RWPE2 (cell line): ENCODE measurements around the gene KIDINS220.

Experiments used
- ATAC-seq: fragments of 200-7000 bp; cut with Tn5 transposase; 3 replicates; pipeline ENCODE4 v1.9.1; 2021; ENCODE audit warnings: low read depth
- DNase-seq: peaks from one replicate; pipeline ENCODE4 v3.0.0-alpha.2; 2020; ENCODE audit warnings: low spot score
- H3K27ac ChIP-seq: fragments of 450-650 bp; 2 replicates; pipeline ENCODE4 v1.5.1; 2017; ENCODE audit warnings: mild to moderate bottlenecking; ENCODE audit not compliant: poor library complexity, severe bottlenecking
- H3K27me3 ChIP-seq: fragments of 250-450 bp; sonication (Bioruptor Pico); 2 replicates; pipeline ENCODE4 v1.5.1; 2021; ENCODE audit warnings: mild to moderate bottlenecking, moderate library complexity; ENCODE audit not compliant: insufficient read depth, poor library complexity, severe bottlenecking
- H3K36me3 ChIP-seq: fragments of 250-450 bp; sonication (Bioruptor Pico); 2 replicates; pipeline ENCODE4 v1.5.1; 2020; ENCODE audit warnings: low read depth, mild to moderate bottlenecking, moderate library complexity
- H3K4me1 ChIP-seq: fragments of 250-450 bp; sonication (Bioruptor Pico); 2 replicates; pipeline ENCODE4 v1.5.1; 2021; ENCODE audit warnings: mild to moderate bottlenecking, moderate library complexity; ENCODE audit not compliant: insufficient read depth, poor library complexity, severe bottlenecking
- H3K4me3 ChIP-seq: fragments of 250-450 bp; sonication (Bioruptor Pico); 2 replicates; pipeline ENCODE4 v1.5.1; 2021; ENCODE audit warnings: mild to moderate bottlenecking, moderate library complexity; ENCODE audit not compliant: severe bottlenecking
- H3K9me3 ChIP-seq: fragments of 250-450 bp; sonication (Bioruptor Pico); 2 replicates; pipeline ENCODE4 v1.5.1; 2021; ENCODE audit warnings: mild to moderate bottlenecking, moderate library complexity; ENCODE audit not compliant: severe bottlenecking
- TF ChIP-seq, protein P1 (sequence below): fragments of 450-650 bp; IDR thresholded peaks from one replicate; pipeline ENCODE4 v1.5.1; 2017; ENCODE audit warnings: mild to moderate bottlenecking, moderate library complexity; ENCODE audit not compliant: poor library complexity, severe bottlenecking

The KIDINS220 gene

DNA sequence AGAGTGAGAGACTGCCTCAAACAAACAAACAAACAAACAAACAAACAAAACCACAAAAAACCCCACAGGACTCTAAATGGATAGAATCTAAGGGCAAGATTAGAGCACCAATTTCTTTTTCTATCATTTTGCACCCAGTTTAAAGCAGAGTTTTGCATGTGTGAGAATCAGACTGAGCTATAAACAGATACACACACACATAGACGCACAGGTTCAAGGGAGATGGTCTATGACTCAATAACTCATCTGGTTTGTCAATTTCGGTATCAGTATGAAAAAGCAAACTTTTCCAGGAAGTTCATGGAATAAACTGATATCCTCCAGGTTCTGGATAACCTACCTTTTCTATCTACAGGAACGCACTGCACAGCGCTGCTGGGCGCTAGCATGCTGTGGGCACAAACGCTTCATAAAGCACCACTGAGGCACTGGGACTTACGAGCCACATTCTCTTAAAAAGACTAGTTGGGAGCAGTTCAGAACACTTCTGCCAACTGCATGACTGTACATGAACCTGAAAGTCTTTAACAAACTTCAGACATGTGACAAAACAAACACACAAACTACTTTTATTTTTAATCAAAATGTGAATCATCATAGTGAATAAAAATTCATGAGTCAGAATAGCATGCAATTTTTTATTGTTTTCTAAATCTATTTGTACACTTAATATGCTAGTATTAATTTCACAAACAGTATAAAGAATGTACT is 109.0 kb downstream of the KIDINS220 start:
- Histone ChIP-seq H3K9me3 (no peaks in the 10 kb centered on the region), H3K36me3 (peaks cover 18% of the 10 kb centered on the region), H3K4me1 (no peaks in the 10 kb centered on the region), H3K27ac (no peak overlapping the region), H3K4me3 (no peak overlapping the region), H3K27me3 (no peaks in the 10 kb centered on the region)
- DNase-seq, result no peak
- ATAC-seq, result no peak
- TF ChIP-seq, protein P1, sequence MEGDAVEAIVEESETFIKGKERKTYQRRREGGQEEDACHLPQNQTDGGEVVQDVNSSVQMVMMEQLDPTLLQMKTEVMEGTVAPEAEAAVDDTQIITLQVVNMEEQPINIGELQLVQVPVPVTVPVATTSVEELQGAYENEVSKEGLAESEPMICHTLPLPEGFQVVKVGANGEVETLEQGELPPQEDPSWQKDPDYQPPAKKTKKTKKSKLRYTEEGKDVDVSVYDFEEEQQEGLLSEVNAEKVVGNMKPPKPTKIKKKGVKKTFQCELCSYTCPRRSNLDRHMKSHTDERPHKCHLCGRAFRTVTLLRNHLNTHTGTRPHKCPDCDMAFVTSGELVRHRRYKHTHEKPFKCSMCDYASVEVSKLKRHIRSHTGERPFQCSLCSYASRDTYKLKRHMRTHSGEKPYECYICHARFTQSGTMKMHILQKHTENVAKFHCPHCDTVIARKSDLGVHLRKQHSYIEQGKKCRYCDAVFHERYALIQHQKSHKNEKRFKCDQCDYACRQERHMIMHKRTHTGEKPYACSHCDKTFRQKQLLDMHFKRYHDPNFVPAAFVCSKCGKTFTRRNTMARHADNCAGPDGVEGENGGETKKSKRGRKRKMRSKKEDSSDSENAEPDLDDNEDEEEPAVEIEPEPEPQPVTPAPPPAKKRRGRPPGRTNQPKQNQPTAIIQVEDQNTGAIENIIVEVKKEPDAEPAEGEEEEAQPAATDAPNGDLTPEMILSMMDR, result no peak

DNA sequence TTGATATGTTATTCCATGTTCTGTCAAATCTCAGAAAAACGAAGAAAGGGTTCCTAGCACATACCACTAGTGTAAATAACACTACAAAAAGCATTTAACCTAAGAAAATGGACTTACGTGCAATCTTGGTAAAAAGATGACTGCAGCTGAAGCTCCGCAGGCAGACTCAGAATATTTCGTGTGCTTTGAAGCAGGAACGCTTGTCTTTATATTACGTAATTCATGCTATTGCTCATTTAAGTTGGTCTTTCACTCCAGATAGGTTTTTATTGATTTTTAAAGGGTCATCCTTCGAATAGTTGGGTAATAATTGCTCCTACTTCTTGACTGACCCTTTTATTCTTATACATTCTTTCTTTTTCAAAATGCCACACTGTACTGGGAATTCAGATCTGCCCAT is 111.6 kb downstream of the KIDINS220 start:
- H3K4me1 ChIP-seq, result no peaks in the 10 kb centered on the region
- H3K4me3 ChIP-seq, result no peak overlapping the region
- no peak overlapping the region for H3K27ac ChIP-seq
- TF ChIP-seq, protein P1, result no peak
- no peaks in the 10 kb centered on the region for H3K9me3 ChIP-seq
- no peaks in the 10 kb centered on the region; the same call in 1 of the 2 replicates for H3K36me3 ChIP-seq
- ATAC-seq (no peak), DNase-seq (no peak)
- H3K27me3 ChIP-seq, result no peaks in the 10 kb centered on the region

DNA sequence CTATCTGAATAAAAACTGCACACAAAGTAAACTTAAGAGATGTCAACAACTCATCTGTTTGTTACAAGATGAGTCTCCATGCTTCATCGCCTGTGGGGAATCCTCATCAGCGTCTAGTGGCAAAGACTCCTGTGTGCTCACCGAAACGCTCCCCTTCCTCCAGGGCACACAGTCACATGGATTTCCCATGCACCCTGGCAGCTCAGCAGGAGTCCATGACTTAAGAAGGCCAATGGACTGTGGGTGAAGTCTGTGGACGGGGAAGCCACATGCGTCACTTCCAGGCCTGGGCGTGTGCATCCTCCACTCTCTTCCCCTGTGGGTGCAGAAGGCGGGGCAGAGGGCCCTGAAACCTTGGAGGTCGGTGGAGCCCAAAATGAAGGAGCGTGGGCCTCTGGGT is 114.4 kb downstream of the KIDINS220 start:
- Histone ChIP-seq H3K9me3 (no peaks in the 10 kb centered on the region), H3K27ac (no peak overlapping the region), H3K4me1 (no peaks in the 10 kb centered on the region), H3K36me3 (no peaks in the 10 kb centered on the region), H3K27me3 (no peaks in the 10 kb centered on the region), H3K4me3 (no peak overlapping the region)
- TF ChIP-seq, protein P1, result no peak
- no peak for DNase-seq
- ATAC-seq, result no peak

DNA sequence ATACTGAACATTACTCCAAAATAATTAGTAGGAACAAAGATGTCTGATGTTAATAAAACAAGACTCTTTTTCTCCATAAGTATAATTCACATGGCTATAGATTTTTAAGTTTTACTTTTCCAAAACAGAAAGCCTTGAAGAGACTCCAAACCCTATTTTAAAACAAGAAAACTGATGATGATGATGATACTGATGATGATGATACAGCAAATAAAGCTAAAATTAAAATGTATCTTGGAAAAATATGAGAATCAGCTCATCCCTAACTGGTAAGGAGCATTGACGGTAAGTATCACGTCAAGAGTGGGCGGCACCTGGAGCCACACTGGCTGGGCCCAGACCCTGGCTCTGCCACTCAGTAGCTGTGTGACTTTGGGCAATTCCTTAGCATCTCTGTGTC is 116.0 kb downstream of the KIDINS220 start:
- H3K4me3 ChIP-seq, result no peak overlapping the region
- no peak overlapping the region for H3K27ac ChIP-seq
- no peaks in the 10 kb centered on the region for H3K4me1 ChIP-seq
- DNase-seq (no peak), ATAC-seq (no peak)
- no peaks in the 10 kb centered on the region for H3K9me3 ChIP-seq
- no peaks in the 10 kb centered on the region for H3K36me3 ChIP-seq
- no peaks in the 10 kb centered on the region for H3K27me3 ChIP-seq
- TF ChIP-seq, protein P1, result no peak

DNA sequence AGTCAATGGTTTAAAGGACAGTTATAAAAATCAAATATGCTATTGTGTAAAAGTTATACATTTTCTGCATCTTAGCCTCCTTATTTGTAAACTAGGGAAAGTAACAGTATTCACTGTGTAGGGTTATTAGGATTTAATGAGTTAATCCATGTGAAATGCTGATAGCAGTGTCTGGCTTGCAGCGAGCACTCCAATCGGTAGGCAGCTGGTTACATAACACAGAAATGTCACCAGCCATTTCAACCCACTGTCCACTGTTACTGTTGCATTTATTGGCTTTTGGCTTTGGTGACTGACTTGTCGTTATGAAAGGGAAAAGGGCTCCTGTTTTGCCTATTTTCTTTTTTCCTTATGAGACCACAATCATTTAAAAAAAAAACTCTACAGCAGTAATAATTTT is 116.7 kb downstream of the KIDINS220 start:
- DNase-seq, result no peak
- TF ChIP-seq, protein P1, result no peak
- no peaks in the 10 kb centered on the region for H3K36me3 ChIP-seq

More for the DNA sequence above, 116.7 kb downstream of the KIDINS220 start:
- no peak for ATAC-seq
- no peak overlapping the region for H3K27ac ChIP-seq
- H3K4me1 ChIP-seq, result no peaks in the 10 kb centered on the region
- no peak overlapping the region for H3K4me3 ChIP-seq
- H3K27me3 ChIP-seq, result no peaks in the 10 kb centered on the region
- H3K9me3 ChIP-seq, result no peaks in the 10 kb centered on the region
